Astrocyte (in vitro differentiated cells and primary cell): Measurements from ENCODE around the gene LCN2. TPM values are rescaled to one million over a fixed set of nuclear protein-coding genes. Genes with fewer than 3 reads are reported as not detected.
A peak's percentile ranks its signal among the peaks of the same experiment; 100 is the strongest.

Experiments used
- DNase-seq: peaks from one replicate; pipeline ENCODE4 v3.0.0-alpha.2; 2010; ENCODE audit warnings: low read depth
- FAIRE-seq: peaks from 2 replicates; lab custom pipeline; 2011; peaks lifted over from hg19 to GRCh38; lab: Jason Lieb, UNC
- H2AFZ ChIP-seq: 2 replicates; pipeline ENCODE4 v1.6.0; 2012; ENCODE audit warnings: low read depth, low read length, inconsistent platforms
- H3K27ac ChIP-seq: 2 replicates; pipeline ENCODE4 v1.5.1; 2011; ENCODE audit warnings: low read depth, low read length, inconsistent platforms
- H3K27me3 ChIP-seq: 2 replicates; pipeline ENCODE4 v1.6.0; 2011; ENCODE audit warnings: low read length, inconsistent platforms; ENCODE audit not compliant: insufficient read depth
- H3K36me3 ChIP-seq: 2 replicates; pipeline ENCODE4 v1.5.1; 2011; ENCODE audit warnings: low read length, inconsistent platforms; ENCODE audit not compliant: insufficient read depth
- H3K4me1 ChIP-seq: 2 replicates; pipeline ENCODE4 v1.5.1; 2011; ENCODE audit warnings: low read length, inconsistent platforms; ENCODE audit not compliant: insufficient read depth
- H3K4me2 ChIP-seq: 2 replicates; pipeline ENCODE4 v1.6.0; 2012; ENCODE audit warnings: low read length, inconsistent platforms
- H3K4me3 ChIP-seq: 2 replicates; pipeline ENCODE4 v1.5.1; 2011; ENCODE audit warnings: low read depth, mild to moderate bottlenecking, low read length, inconsistent platforms; ENCODE audit not compliant: insufficient read depth
- H3K79me2 ChIP-seq: 2 replicates; pipeline ENCODE4 v1.6.0; 2012; ENCODE audit warnings: mild to moderate bottlenecking, low read length, inconsistent platforms; ENCODE audit not compliant: insufficient read depth
- H3K9ac ChIP-seq: 2 replicates; pipeline ENCODE4 v1.6.0; 2012; ENCODE audit warnings: mild to moderate bottlenecking, low read length, inconsistent platforms
- H3K9me3 ChIP-seq: 2 replicates; pipeline ENCODE4 v1.5.1; 2012; ENCODE audit warnings: low read depth, mild to moderate bottlenecking, low read length, inconsistent platforms; ENCODE audit not compliant: insufficient read depth
- H4K20me1 ChIP-seq: 2 replicates; pipeline ENCODE4 v1.6.0; 2012; ENCODE audit warnings: low read length, inconsistent platforms; ENCODE audit not compliant: insufficient read depth
- H3K27ac Mint-ChIP-seq: one replicate; pipeline ENCODE4 v1.8.0; 2021; ENCODE audit warnings: mild to moderate bottlenecking, mixed read lengths; ENCODE audit not compliant: unreplicated experiment
- H3K27me3 Mint-ChIP-seq: one replicate; pipeline ENCODE4 v1.8.0; 2021; ENCODE audit warnings: low read depth, mixed read lengths; ENCODE audit not compliant: unreplicated experiment
- H3K36me3 Mint-ChIP-seq: one replicate; pipeline ENCODE4 v1.8.0; 2021; ENCODE audit warnings: low read depth, mixed read lengths; ENCODE audit not compliant: unreplicated experiment
- H3K4me1 Mint-ChIP-seq: one replicate; pipeline ENCODE4 v1.8.0; 2021; ENCODE audit warnings: low read depth, mixed read lengths; ENCODE audit not compliant: unreplicated experiment
- H3K4me3 Mint-ChIP-seq: one replicate; pipeline ENCODE4 v1.8.0; 2021; ENCODE audit warnings: mild to moderate bottlenecking, moderate library complexity, mixed read lengths; ENCODE audit not compliant: unreplicated experiment
- H3K9me3 Mint-ChIP-seq: one replicate; pipeline ENCODE4 v1.8.0; 2021; ENCODE audit warnings: mild to moderate bottlenecking, mixed read lengths; ENCODE audit not compliant: unreplicated experiment
- EZH2 ChIP-seq: IDR thresholded peaks from 2 replicates; pipeline ENCODE4 v1.6.1; 2012; ENCODE audit warnings: mild to moderate bottlenecking, low read length, inconsistent platforms; ENCODE audit not compliant: insufficient read depth
- total RNA-seq: library from RNA; stranded (reverse); gene quantifications from 2 replicates; pipeline ENCODE4 v1.2.1, GENCODE V29; 2021
- TF ChIP-seq, protein P1 (sequence below): IDR thresholded peaks from 2 replicates; pipeline ENCODE4 v1.5.1; 2011; ENCODE audit warnings: low read depth, mild to moderate bottlenecking, inconsistent platforms, low read length, moderate library complexity; ENCODE audit not compliant: insufficient read depth

The LCN2 gene
- total RNA-seq, 1 donor from 2014 or later, result not detected

DNA sequence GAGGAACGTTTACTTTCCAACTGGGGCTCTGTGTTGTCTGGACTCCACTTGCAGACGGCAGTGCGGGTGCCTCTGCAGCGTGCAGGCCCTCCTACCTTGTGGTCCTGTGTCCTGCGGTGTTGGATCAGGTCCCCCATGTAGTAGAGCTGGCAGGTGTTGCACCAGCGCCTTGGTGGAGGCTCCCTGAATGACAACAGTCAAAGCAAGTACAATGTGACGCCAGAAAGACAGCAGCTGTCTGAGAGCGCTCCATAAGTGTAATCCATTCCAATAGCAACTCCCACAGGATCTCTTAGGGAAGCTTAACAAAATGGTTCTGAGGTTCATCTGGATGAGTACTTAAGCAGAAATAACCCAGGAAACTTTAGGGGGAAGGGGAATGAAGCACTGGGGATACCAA is 20.7 kb downstream of the LCN2 start:
- H4K20me1 ChIP-seq, result peaks cover 26% of the 10 kb centered on the region
- peaks cover 4% of the 10 kb centered on the region for H3K79me2 ChIP-seq
- TF ChIP-seq EZH2, result no peak
- TF ChIP-seq, protein P1, sequence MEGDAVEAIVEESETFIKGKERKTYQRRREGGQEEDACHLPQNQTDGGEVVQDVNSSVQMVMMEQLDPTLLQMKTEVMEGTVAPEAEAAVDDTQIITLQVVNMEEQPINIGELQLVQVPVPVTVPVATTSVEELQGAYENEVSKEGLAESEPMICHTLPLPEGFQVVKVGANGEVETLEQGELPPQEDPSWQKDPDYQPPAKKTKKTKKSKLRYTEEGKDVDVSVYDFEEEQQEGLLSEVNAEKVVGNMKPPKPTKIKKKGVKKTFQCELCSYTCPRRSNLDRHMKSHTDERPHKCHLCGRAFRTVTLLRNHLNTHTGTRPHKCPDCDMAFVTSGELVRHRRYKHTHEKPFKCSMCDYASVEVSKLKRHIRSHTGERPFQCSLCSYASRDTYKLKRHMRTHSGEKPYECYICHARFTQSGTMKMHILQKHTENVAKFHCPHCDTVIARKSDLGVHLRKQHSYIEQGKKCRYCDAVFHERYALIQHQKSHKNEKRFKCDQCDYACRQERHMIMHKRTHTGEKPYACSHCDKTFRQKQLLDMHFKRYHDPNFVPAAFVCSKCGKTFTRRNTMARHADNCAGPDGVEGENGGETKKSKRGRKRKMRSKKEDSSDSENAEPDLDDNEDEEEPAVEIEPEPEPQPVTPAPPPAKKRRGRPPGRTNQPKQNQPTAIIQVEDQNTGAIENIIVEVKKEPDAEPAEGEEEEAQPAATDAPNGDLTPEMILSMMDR, result no peak
- no peak overlapping the region for H3K4me3 Mint-ChIP-seq
- DNase-seq, result no peak
- peaks cover 17% of the 10 kb centered on the region for H3K36me3 Mint-ChIP-seq
- no peak overlapping the region for H3K27ac ChIP-seq
- H3K9ac ChIP-seq, result no peak overlapping the region
- no peak overlapping the region for H3K4me3 ChIP-seq
- H3K27me3 ChIP-seq, result no peaks in the 10 kb centered on the region
- H3K27ac Mint-ChIP-seq, result no peak overlapping the region
- H3K36me3 ChIP-seq, result peaks cover 25% of the 10 kb centered on the region
- no peak overlapping the region for H2AFZ ChIP-seq
- FAIRE-seq, result no peak
- H3K9me3 ChIP-seq, result no peaks in the 10 kb centered on the region
- H3K4me1 ChIP-seq, result peaks cover 6% of the 10 kb centered on the region
- H3K9me3 Mint-ChIP-seq, result no peaks in the 10 kb centered on the region
- H3K4me2 ChIP-seq, result no peak overlapping the region
- no peaks in the 10 kb centered on the region for H3K4me1 Mint-ChIP-seq
- no peaks in the 10 kb centered on the region for H3K27me3 Mint-ChIP-seq

DNA sequence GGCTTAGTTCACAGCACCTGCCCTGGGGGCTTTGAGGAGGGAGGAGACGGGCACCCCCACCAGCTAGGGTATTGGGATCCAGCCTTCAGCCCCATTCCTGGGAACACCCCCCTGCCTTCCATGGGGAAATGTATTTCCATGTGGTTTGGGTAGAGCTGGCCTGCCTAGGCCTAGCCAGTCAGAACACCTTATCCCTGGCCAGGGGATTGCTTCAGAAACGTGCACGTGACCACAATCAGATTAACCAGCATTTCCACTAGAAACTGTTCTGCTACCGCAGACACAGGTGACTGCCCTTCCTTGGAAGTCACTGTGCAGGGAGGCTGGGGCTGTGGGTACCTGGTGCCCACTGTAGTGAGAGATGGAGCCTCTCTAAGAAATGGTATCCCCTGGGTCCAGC is 24.8 kb downstream of the LCN2 start:
- Mint-ChIP-seq H3K27ac (no peak overlapping the region), H3K27me3 (no peaks in the 10 kb centered on the region), H3K4me1 (no peaks in the 10 kb centered on the region), H3K4me3 (no peak overlapping the region), H3K36me3 (peaks cover 26% of the 10 kb centered on the region), H3K9me3 (no peaks in the 10 kb centered on the region)
- Histone ChIP-seq H3K79me2 (no peaks in the 10 kb centered on the region), H3K9ac (no peak overlapping the region), H3K4me2 (no peak overlapping the region), H3K4me1 (peaks cover 12% of the 10 kb centered on the region), H4K20me1 (peaks cover 26% of the 10 kb centered on the region), H3K36me3 (peaks cover 37% of the 10 kb centered on the region), H3K4me3 (no peak overlapping the region), H3K27ac (no peak overlapping the region), H3K27me3 (no peaks in the 10 kb centered on the region), H2AFZ (no peak overlapping the region), H3K9me3 (peaks cover 6% of the 10 kb centered on the region)
- no peak for TF ChIP-seq EZH2
- TF ChIP-seq, protein P1, result no peak
- DNase-seq (no peak), FAIRE-seq (no peak)

DNA sequence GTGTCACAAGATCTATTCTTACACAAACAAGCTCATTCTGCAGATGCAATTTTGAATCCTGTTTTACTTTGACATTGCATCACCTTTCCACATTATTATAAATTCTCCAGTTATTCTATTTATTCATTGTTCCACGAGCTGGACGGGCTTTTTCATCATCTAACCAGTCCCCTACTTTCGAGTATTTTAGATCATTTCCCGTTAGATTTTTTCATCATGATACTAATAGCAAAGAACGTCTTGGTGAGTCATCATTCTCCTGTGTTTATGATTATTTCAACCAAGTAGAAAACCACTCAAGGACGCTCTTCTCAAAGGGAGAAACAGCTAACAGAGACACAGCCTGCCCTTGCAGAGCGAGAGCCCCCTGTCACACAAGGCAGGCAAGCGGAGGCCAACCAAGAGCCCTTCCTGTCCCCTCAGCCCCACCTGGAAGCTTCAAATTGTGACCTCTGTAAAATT is 25.9 kb downstream of the LCN2 start:
- no peaks in the 10 kb centered on the region for H3K4me1 Mint-ChIP-seq
- Histone ChIP-seq H3K36me3 (peaks cover 38% of the 10 kb centered on the region), H3K9ac (peak overlapping the region; percentile 51), H3K4me2 (peak overlapping the region; percentile 67), H4K20me1 (peaks cover 26% of the 10 kb centered on the region), H3K4me1 (peaks cover 12% of the 10 kb centered on the region), H3K9me3 (peaks cover 7% of the 10 kb centered on the region), H3K27ac (peak overlapping the region; percentile 57), H3K27me3 (no peaks in the 10 kb centered on the region), H3K79me2 (no peaks in the 10 kb centered on the region), H3K4me3 (no peak overlapping the region), H2AFZ (no peak overlapping the region)
- H3K27ac Mint-ChIP-seq, result no peak overlapping the region
- no peaks in the 10 kb centered on the region for H3K9me3 Mint-ChIP-seq
- H3K27me3 Mint-ChIP-seq, result no peaks in the 10 kb centered on the region
- no peak overlapping the region for H3K4me3 Mint-ChIP-seq
- DNase-seq (peak; percentile 63), FAIRE-seq (no peak)
- TF ChIP-seq, protein P1, result no peak
- TF ChIP-seq EZH2, result no peak
- H3K36me3 Mint-ChIP-seq, result peaks cover 27% of the 10 kb centered on the region
